BE2C (cell line): Measurements from ENCODE around the gene OPN4.

Source experiments
- DNase-seq: peaks from one replicate; pipeline ENCODE4 v3.0.0-alpha.2; 2020
- H3K27me3 ChIP-seq: fragments of 250-450 bp; sonication (Bioruptor Pico); 2 replicates; pipeline ENCODE4 v1.5.1; 2020; ENCODE audit warnings: mild to moderate bottlenecking
- H3K36me3 ChIP-seq: fragments of 250-450 bp; sonication (Bioruptor Pico); 2 replicates; pipeline ENCODE4 v1.5.1; 2020; ENCODE audit warnings: mild to moderate bottlenecking
- H3K4me1 ChIP-seq: fragments of 250-450 bp; sonication (Bioruptor Pico); 2 replicates; pipeline ENCODE4 v1.5.1; 2020
- H3K4me3 ChIP-seq: 2 replicates; pipeline ENCODE4 v1.5.1; 2011; ENCODE audit warnings: low read depth, low read length
- H3K9me3 ChIP-seq: fragments of 250-450 bp; sonication (Bioruptor Pico); 2 replicates; pipeline ENCODE4 v1.5.1; 2020
- CTCF ChIP-seq: IDR thresholded peaks from 2 replicates; pipeline ENCODE4 v1.5.1; 2012; ENCODE audit warnings: mild to moderate bottlenecking, low read depth, low read length

Gene OPN4

DNA sequence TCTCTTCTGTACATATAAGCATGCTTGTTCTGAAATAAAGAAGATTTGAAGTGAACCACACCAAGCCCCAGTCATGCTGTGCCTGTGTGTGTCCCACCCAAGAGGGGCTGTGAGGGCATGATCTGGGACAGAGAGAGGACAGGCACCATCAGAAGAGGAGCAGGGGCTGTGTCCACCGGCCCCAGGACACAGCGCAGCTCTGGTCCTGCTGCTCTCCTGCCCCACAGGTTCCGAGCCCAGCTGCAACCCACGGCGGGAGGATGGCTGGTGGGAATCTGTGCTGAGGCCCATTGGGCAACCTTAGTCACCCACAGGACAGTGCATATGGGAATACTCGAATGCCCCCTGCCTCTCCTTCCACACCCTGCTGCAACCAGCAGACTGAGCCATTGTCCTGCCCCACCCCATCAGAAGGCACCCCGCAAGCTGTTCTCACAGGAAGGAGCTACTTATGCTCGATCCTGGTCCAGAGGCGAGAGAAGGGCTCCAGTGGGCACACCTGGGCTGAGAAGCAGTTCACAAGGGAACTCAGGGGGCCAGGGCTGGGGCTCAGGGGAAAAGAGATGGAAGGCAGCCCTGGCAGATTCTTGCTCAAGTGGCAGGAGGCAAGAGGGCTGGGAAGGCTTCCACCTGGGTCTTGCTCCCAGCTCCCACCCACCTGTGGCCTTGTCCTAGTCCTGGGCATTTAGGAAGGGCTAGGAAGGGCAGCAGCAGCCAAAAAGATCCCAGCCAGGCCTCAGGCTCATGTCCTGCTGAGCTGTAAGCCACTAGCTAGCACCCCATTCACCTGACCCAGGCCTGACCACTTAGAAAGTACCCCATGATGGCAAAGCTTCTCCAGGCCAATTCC lies 45.9 kb downstream of the OPN4 start:
- TF ChIP-seq CTCF: no peak
- no peak overlapping the region for H3K4me3 ChIP-seq
- DNase-seq: no peak
- no peaks in the 10 kb centered on the region for H3K36me3 ChIP-seq
- H3K9me3 ChIP-seq: no peaks in the 10 kb centered on the region
- no peaks in the 10 kb centered on the region for H3K27me3 ChIP-seq
- H3K4me1 ChIP-seq: no peaks in the 10 kb centered on the region

DNA sequence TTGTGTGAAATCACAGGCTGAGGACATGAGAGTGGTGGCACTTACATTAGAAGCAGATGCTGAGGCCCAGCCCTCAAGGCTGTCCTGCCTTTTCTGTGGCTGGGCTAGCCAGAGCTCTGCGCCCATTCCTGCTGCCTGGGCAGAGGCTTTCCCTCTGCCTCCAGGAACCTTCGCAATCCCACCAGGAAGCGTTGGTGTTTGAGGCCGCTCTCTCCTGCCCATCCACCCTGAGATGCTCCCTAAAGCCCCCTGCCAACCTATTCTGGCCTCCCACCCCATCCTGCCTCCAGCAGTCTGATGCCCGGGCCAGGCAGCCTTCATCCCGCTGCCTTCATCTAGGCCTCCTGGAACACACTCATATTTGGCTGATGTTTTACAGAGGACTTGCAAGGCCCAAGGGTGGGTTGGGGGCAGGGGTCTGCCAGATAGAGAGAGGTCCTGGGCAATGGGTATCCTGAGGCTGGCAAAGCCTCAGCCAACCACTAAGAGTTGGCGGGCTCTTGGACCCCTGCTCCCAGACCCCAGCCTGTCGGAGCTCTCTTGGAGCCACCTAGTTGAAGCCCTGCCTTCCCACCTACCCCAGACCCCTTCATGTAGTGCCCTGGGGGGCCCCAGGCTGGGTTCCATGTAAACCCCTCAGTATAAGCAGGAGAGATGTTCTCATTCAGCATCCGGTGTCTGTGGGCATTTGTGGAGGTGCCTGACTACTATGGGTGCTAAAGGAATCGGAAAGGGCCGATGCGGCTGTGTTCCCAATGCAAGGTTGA lies 46.7 kb downstream of the OPN4 start:
- Histone ChIP-seq H3K27me3 (no peaks in the 10 kb centered on the region), H3K36me3 (no peaks in the 10 kb centered on the region), H3K9me3 (no peaks in the 10 kb centered on the region), H3K4me1 (no peaks in the 10 kb centered on the region), H3K4me3 (no peak overlapping the region)
- DNase-seq: no peak
- no peak for TF ChIP-seq CTCF

- no peak for TF ChIP-seq CTCF
- Histone ChIP-seq H3K4me3 (no peak overlapping the region), H3K27me3 (no peaks in the 10 kb centered on the region), H3K9me3 (no peaks in the 10 kb centered on the region), H3K36me3 (no peaks in the 10 kb centered on the region; the same call in 1 of the 2 replicates), H3K4me1 (no peaks in the 10 kb centered on the region)
- no peak for DNase-seq
Observed at GRCh38 chr10:86703176-86703575, 48.8 kb downstream of the OPN4 start.

DNA sequence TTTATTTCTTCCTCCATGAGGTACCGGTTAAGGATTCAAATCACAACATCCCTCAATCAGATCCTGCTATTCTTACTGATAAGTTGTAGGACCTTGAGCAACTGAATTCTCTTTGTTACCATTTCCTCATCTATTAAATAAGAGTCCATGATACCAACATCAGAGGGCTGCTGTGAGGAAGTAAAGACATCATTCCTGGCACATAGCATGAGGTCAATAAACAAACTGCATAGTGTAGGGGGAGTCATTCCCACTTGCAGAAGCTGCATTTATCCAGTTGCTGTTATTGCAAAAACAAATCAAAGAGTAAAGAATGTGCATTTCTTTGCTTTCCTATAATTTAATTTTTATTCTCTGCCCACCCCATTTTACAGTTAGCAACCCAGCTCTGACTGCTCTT lies 50.8 kb downstream of the OPN4 start:
- Histone ChIP-seq H3K9me3 (no peaks in the 10 kb centered on the region), H3K27me3 (no peaks in the 10 kb centered on the region), H3K36me3 (no peaks in the 10 kb centered on the region; the same call in 1 of the 2 replicates), H3K4me3 (no peak overlapping the region), H3K4me1 (no peaks in the 10 kb centered on the region)
- TF ChIP-seq CTCF: no peak
- DNase-seq: no peak

GRCh38 chr10:86705905-86706304 lies 51.6 kb downstream of the OPN4 start:
- TF ChIP-seq CTCF: no peak

GRCh38 chr10:86706401-86706841 lies 52.1 kb downstream of the OPN4 start:
- no peak overlapping the region for H3K4me3 ChIP-seq
- H3K4me1 ChIP-seq: peaks cover 3% of the 10 kb centered on the region; the same call in 1 of the 2 replicates
- no peaks in the 10 kb centered on the region for H3K27me3 ChIP-seq
- H3K36me3 ChIP-seq: no peaks in the 10 kb centered on the region; the same call in 1 of the 2 replicates
- TF ChIP-seq CTCF: no peak
- DNase-seq: no peak
- no peaks in the 10 kb centered on the region for H3K9me3 ChIP-seq

More at GRCh38 chr10:86705905-86706304, 51.6 kb downstream of the OPN4 start:
- H3K4me1 ChIP-seq: peaks cover 3% of the 10 kb centered on the region; the same call in 1 of the 2 replicates
- no peaks in the 10 kb centered on the region; the same call in 1 of the 2 replicates for H3K36me3 ChIP-seq
- no peaks in the 10 kb centered on the region for H3K27me3 ChIP-seq
- no peak for DNase-seq
- H3K4me3 ChIP-seq: no peak overlapping the region
- no peaks in the 10 kb centered on the region for H3K9me3 ChIP-seq
